DND-41 (cell line): ENCODE data around the gene SMCP.

Experiments used
- ATAC-seq: fragments of 200-7000 bp; cut with Tn5 transposase; 3 replicates; pipeline ENCODE4 v1.9.1; 2021; ENCODE audit warnings: low read depth; ENCODE audit not compliant: insufficient read depth
- DNase-seq: peaks from one replicate; pipeline ENCODE4 v3.0.0-alpha.2; 2020
- H2AFZ ChIP-seq: 2 replicates; pipeline ENCODE4 v1.6.0; 2012; ENCODE audit warnings: low read depth, low read length
- H3K27ac ChIP-seq: 2 replicates; pipeline ENCODE4 v1.5.1; 2012; ENCODE audit warnings: low read length, inconsistent platforms
- H3K27me3 ChIP-seq: fragments of 200-600 bp; sonication (generic); 2 replicates; pipeline ENCODE4 v1.6.0; 2012; ENCODE audit warnings: low read length, mild to moderate bottlenecking, inconsistent platforms; ENCODE audit not compliant: insufficient read depth, poor library complexity
- H3K36me3 ChIP-seq: 2 replicates; pipeline ENCODE4 v1.5.1; 2012; ENCODE audit warnings: low read length, inconsistent platforms; ENCODE audit not compliant: insufficient read depth
- H3K4me1 ChIP-seq: 2 replicates; pipeline ENCODE4 v1.5.1; 2012; ENCODE audit warnings: mild to moderate bottlenecking, low read length; ENCODE audit not compliant: insufficient read depth
- H3K4me2 ChIP-seq: 2 replicates; pipeline ENCODE4 v1.6.0; 2012; ENCODE audit warnings: mild to moderate bottlenecking, moderate library complexity, low read length, inconsistent platforms; ENCODE audit not compliant: insufficient read depth
- H3K4me3 ChIP-seq, 2 experiments: fragments of 200-600 bp in 1 of 2; shearing (Covaris generic) in 1 of 2; 2 replicates each; pipeline ENCODE4 v1.5.1; 2012 to 2016; ENCODE audit warnings: inconsistent platforms in 2 of 2, low read length in 2 of 2, mild to moderate bottlenecking in 2 of 2, low read depth in 1 of 2, moderate library complexity in 1 of 2
- H3K79me2 ChIP-seq: 2 replicates; pipeline ENCODE4 v1.6.0; 2012; ENCODE audit warnings: low read length, inconsistent platforms; ENCODE audit not compliant: insufficient read depth
- H3K9ac ChIP-seq: 2 replicates; pipeline ENCODE4 v1.6.0; 2012; ENCODE audit warnings: low read depth, mild to moderate bottlenecking, inconsistent platforms, low read length, moderate library complexity
- H3K9me3 ChIP-seq: 2 replicates; pipeline ENCODE4 v1.5.1; 2012; ENCODE audit warnings: low read length, moderate library complexity, mild to moderate bottlenecking, inconsistent platforms; ENCODE audit not compliant: insufficient read depth, severe bottlenecking
- H4K20me1 ChIP-seq: 2 replicates; pipeline ENCODE4 v1.6.0; 2012; ENCODE audit warnings: low read length; ENCODE audit not compliant: insufficient read depth
- CTCF ChIP-seq: IDR thresholded peaks from 2 replicates; pipeline ENCODE4 v1.5.1; 2012; ENCODE audit warnings: borderline replicate concordance, low read length, moderate library complexity, mild to moderate bottlenecking; ENCODE audit not compliant: poor library complexity, severe bottlenecking; ENCODE audit errors: extremely low read depth
- EZH2 ChIP-seq: IDR thresholded peaks from 3 replicates; pipeline ENCODE4 v1.6.1; 2012; ENCODE audit warnings: borderline replicate concordance, low read depth, mild to moderate bottlenecking, moderate library complexity, low read length, inconsistent platforms; ENCODE audit not compliant: severe bottlenecking

SMCP gene

GRCh38 chr1:152899027-152899426, 20.9 kb downstream of the SMCP start:
- no peak overlapping the region for H3K4me3 ChIP-seq
- H3K27me3 ChIP-seq: peaks cover 21% of the 10 kb centered on the region
- H4K20me1 ChIP-seq: no peaks in the 10 kb centered on the region
- DNase-seq (no peak), ATAC-seq (no peak)
- H2AFZ ChIP-seq: no peak overlapping the region
- no peaks in the 10 kb centered on the region for H3K9me3 ChIP-seq
- no peak overlapping the region for H3K4me2 ChIP-seq
- H3K27ac ChIP-seq: no peak overlapping the region
- H3K79me2 ChIP-seq: no peaks in the 10 kb centered on the region
- H3K4me1 ChIP-seq: no peaks in the 10 kb centered on the region
- TF ChIP-seq CTCF (no peak), EZH2 (no peak)
- no peaks in the 10 kb centered on the region for H3K36me3 ChIP-seq
- H3K9ac ChIP-seq: no peak overlapping the region

- Histone ChIP-seq H3K27me3 (peaks cover 25% of the 10 kb centered on the region), H3K27ac (no peak overlapping the region), H3K9ac (no peak overlapping the region), H3K9me3 (no peaks in the 10 kb centered on the region), H3K4me3 (no peak overlapping the region), H3K36me3 (no peaks in the 10 kb centered on the region), H3K4me1 (no peaks in the 10 kb centered on the region), H3K4me2 (no peak overlapping the region), H4K20me1 (no peaks in the 10 kb centered on the region), H3K79me2 (no peaks in the 10 kb centered on the region), H2AFZ (no peak overlapping the region)
- DNase-seq (no peak), ATAC-seq (no peak)
- TF ChIP-seq EZH2: no peak
- TF ChIP-seq CTCF: no peak
Observed at GRCh38 chr1:152899883-152900282, 21.8 kb downstream of the SMCP start.

- DNase-seq: no peak
- ATAC-seq: no peak
- peaks cover 16% of the 10 kb centered on the region for H3K27me3 ChIP-seq
Observed at GRCh38 chr1:152901631-152902030, 23.5 kb downstream of the SMCP start.

More at GRCh38 chr1:152901631-152902030, 23.5 kb downstream of the SMCP start:
- Histone ChIP-seq H3K79me2 (no peaks in the 10 kb centered on the region), H2AFZ (no peak overlapping the region), H3K9me3 (no peaks in the 10 kb centered on the region), H3K4me2 (no peak overlapping the region), H4K20me1 (no peaks in the 10 kb centered on the region), H3K36me3 (no peaks in the 10 kb centered on the region), H3K4me1 (no peaks in the 10 kb centered on the region), H3K4me3 (no peak overlapping the region), H3K27ac (no peak overlapping the region), H3K9ac (no peak overlapping the region)
- TF ChIP-seq CTCF: no peak
- no peak for TF ChIP-seq EZH2
